ENCODE measurements around the gene GSTT4. TPM values are rescaled to one million over a fixed set of nuclear protein-coding genes. Genes with fewer than 3 reads are reported as not detected.
"Not testable (repeated sequence)": the region's sequence is repeated elsewhere in the genome, so short reads cannot be mapped to it uniquely, and the experiment has no call there.

GSTT4 gene
- total and polyA plus RNA-seq, 4 experiments from 2014 or later = not detected

GRCh38 chr22:23993581-23994177, 11.6 kb downstream of the GSTT4 start:
- H3K27me3 Mint-ChIP-seq; H3K27me3 ChIP-seq (ENCODE audit: insufficient read depth, low read length); H3K4me1 ChIP-seq (ENCODE audit: insufficient read depth, low read length); DNase-seq; H3K9me3 Mint-ChIP-seq; intact Hi-C loops (cut with micrococcal nuclease); H3K9me3 ChIP-seq (ENCODE audit: control insufficient read depth in 1 of 2, low read length in 2 of 2); H3K4me1 Mint-ChIP-seq; H3K27ac ChIP-seq (ENCODE audit: low read depth, low read length); H3K4me3 Mint-ChIP-seq; H3K36me3 Mint-ChIP-seq; CTCF ChIA-PET (ENCODE audit: partially characterized antibody); POLR2A ChIA-PET (ENCODE audit: partially characterized antibody); H3K36me3 ChIP-seq (ENCODE audit: insufficient read depth, low read length); H3K4me3 ChIP-seq (ENCODE audit: low read length in 2 of 2); H3K27ac Mint-ChIP-seq: not testable (repeated sequence)

GRCh38 chr22:23993080-23993479, 12.2 kb downstream of the GSTT4 start:
- DNase-seq; H3K4me3 Mint-ChIP-seq; POLR2A ChIA-PET (ENCODE audit: partially characterized antibody); H3K27ac ChIP-seq (ENCODE audit: low read depth, low read length); H3K27me3 ChIP-seq (ENCODE audit: insufficient read depth, low read length); H3K27ac Mint-ChIP-seq; H3K27me3 Mint-ChIP-seq; H3K4me1 ChIP-seq (ENCODE audit: insufficient read depth, low read length); intact Hi-C loops (cut with micrococcal nuclease); H3K9me3 ChIP-seq (ENCODE audit: control insufficient read depth in 1 of 2, low read length in 2 of 2); H3K36me3 Mint-ChIP-seq; H3K4me1 Mint-ChIP-seq; CTCF ChIA-PET (ENCODE audit: partially characterized antibody); H3K9me3 Mint-ChIP-seq; H3K4me3 ChIP-seq (ENCODE audit: low read length in 2 of 2); H3K36me3 ChIP-seq (ENCODE audit: insufficient read depth, low read length): not testable (repeated sequence)

- intact Hi-C loops (cut with micrococcal nuclease) = loop anchor here (10.0 kb wide), 1 partner anchor 535 kb away; no protein-coding TSS in a partner anchor
- H3K36me3 Mint-ChIP-seq; H3K4me1 Mint-ChIP-seq; CTCF ChIA-PET (ENCODE audit: partially characterized antibody); H3K27me3 Mint-ChIP-seq; H3K27me3 ChIP-seq (ENCODE audit: insufficient read depth, low read length); H3K4me1 ChIP-seq (ENCODE audit: insufficient read depth, low read length); H3K4me3 ChIP-seq (ENCODE audit: low read length in 2 of 2); H3K27ac ChIP-seq (ENCODE audit: low read depth, low read length); H3K36me3 ChIP-seq (ENCODE audit: insufficient read depth, low read length); POLR2A ChIA-PET (ENCODE audit: partially characterized antibody); H3K4me3 Mint-ChIP-seq; H3K27ac Mint-ChIP-seq; DNase-seq; H3K9me3 Mint-ChIP-seq; H3K9me3 ChIP-seq (ENCODE audit: control insufficient read depth in 1 of 2, low read length in 2 of 2): not testable (repeated sequence)
Observed at GRCh38 chr22:23989583-23990244, 15.5 kb downstream of the GSTT4 start.

DNA sequence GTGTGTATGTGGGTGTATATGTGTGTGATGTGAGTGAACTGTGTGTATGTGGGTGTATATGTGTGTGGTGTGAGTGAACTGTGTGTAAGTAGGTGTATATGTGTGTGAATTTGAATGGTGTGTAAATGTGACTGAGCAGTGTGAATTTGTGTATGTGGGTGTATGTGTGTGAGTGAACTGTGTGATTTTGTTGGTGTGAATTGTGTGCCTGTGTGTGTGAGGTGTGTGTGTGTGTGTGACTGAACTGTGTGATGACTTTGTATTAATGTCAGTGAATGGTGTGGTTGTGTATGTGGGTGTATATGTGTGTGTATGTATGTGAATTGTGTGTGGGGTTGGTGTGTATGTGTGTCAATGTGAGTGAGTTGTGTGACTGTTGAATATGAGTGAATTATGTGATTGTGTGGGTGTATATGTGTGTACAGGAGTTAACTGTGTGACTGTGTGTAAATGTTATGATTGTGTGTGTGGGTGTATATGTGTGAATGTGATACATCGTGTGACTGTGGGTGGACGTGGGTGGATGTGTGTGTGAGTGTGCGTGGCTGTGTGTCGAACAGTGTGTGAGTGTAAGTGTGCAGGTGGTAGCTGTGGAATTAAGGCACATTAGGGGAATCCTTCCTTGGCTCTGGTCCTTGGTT, 18.6 kb downstream of the GSTT4 start:
- POLR2A ChIA-PET (ENCODE audit: partially characterized antibody); H3K9me3 ChIP-seq (ENCODE audit: control insufficient read depth in 1 of 2, low read length in 2 of 2); CTCF ChIA-PET (ENCODE audit: partially characterized antibody); H3K27ac ChIP-seq (ENCODE audit: low read depth, low read length); H3K4me3 Mint-ChIP-seq; H3K4me1 ChIP-seq (ENCODE audit: insufficient read depth, low read length); H3K36me3 ChIP-seq (ENCODE audit: insufficient read depth, low read length); DNase-seq; H3K27me3 ChIP-seq (ENCODE audit: insufficient read depth, low read length); H3K4me1 Mint-ChIP-seq; H3K27me3 Mint-ChIP-seq; H3K36me3 Mint-ChIP-seq; H3K4me3 ChIP-seq (ENCODE audit: low read length in 2 of 2); H3K9me3 Mint-ChIP-seq: not testable (repeated sequence)
- intact Hi-C loops (cut with micrococcal nuclease) = loop anchor here (10.0 kb wide), 1 partner anchor 538 kb away; no protein-coding TSS in a partner anchor
- peak overlapping the region in 1 of 7 donors; percentile 76 for H3K27ac Mint-ChIP-seq

DNA sequence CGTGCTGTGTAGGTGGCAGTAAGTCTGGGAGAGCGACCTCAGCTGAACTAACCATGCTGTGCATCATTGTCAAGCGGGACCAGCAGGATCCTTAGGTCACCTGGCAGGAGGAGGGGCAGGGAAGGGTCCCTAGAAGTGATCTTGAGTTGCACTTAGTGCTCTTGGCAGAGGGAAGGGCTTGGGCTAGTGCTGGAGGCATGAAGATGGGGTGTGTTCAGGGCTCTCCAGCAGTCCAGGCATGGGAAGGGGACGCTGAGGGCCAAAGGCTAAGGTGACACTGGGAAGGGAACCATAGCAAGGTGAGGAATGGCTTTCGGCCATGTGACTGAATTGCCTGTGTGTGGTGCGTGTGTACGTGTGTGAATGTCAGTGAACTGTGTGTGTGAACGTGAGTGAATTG, 19.2 kb downstream of the GSTT4 start:
- H3K4me1 ChIP-seq (ENCODE audit: insufficient read depth, low read length); H3K4me3 ChIP-seq (ENCODE audit: low read length in 2 of 2); H3K9me3 ChIP-seq (ENCODE audit: control insufficient read depth in 1 of 2, low read length in 2 of 2); H3K9me3 Mint-ChIP-seq; H3K27ac ChIP-seq (ENCODE audit: low read depth, low read length); POLR2A ChIA-PET (ENCODE audit: partially characterized antibody); H3K4me3 Mint-ChIP-seq; H3K4me1 Mint-ChIP-seq; H3K27me3 ChIP-seq (ENCODE audit: insufficient read depth, low read length); CTCF ChIA-PET (ENCODE audit: partially characterized antibody); H3K36me3 ChIP-seq (ENCODE audit: insufficient read depth, low read length); H3K27ac Mint-ChIP-seq; H3K27me3 Mint-ChIP-seq; DNase-seq; H3K36me3 Mint-ChIP-seq: not testable (repeated sequence)
- intact Hi-C loops (cut with micrococcal nuclease) = loop anchor here (10.0 kb wide), 1 partner anchor 539 kb away; no protein-coding TSS in a partner anchor

DNA sequence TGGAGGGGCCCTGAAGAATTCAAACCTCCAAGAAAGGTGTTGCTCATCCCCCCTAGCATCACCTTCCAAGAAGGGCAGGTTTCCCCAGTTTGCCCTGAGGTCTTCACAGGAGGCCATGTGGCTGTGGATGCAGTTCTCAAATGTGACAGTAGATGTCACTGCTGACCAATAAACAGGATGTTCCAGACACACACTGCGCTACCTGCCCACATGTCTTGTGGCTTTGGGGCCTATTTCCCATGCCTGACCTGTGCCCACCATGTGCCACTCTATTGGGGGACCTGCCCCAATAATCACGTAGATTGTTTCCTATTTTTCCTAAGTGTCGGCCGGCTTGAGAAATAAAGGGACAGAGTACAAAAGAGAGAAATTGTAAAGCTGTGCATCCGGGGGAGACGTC, 20.8 kb downstream of the GSTT4 start:
- H3K27ac ChIP-seq (ENCODE audit: low read depth, low read length) = no peak overlapping the region
- no peaks in the 10 kb centered on the region for H3K27me3 ChIP-seq (ENCODE audit: insufficient read depth, low read length)
- H3K4me3 ChIP-seq (ENCODE audit: low read length in 2 of 2) = no peak overlapping the region
- no peaks in the 10 kb centered on the region for H3K4me1 ChIP-seq (ENCODE audit: insufficient read depth, low read length)
- H3K27ac Mint-ChIP-seq = no peak overlapping the region
- H3K4me3 Mint-ChIP-seq = no peak overlapping the region
- H3K36me3 ChIP-seq (ENCODE audit: insufficient read depth, low read length) = no peaks in the 10 kb centered on the region
- H3K36me3 Mint-ChIP-seq = no peaks in the 10 kb centered on the region
- no peaks in the 10 kb centered on the region for H3K9me3 ChIP-seq (ENCODE audit: control insufficient read depth in 1 of 2, low read length in 2 of 2)
- ChIA-PET CTCF (ENCODE audit: partially characterized antibody) (no interaction called here), POLR2A (ENCODE audit: partially characterized antibody) (no interaction called here)
- peaks cover 0 to 4% (median under 1%) of the 10 kb centered on the region in 4 donors for H3K4me1 Mint-ChIP-seq
- peaks cover 0 to 1% of the 10 kb centered on the region in 2 donors for H3K27me3 Mint-ChIP-seq
- peaks cover 0 to 1% (median 0%) of the 10 kb centered on the region in 8 donors for H3K9me3 Mint-ChIP-seq
- intact Hi-C loops (cut with micrococcal nuclease) = loop anchor here (10.0 kb wide), 1 partner anchor 540 kb away; no protein-coding TSS in a partner anchor
- DNase-seq = peak in 4 of 5 donors; percentile 27 to 66 (median 46)

DNA sequence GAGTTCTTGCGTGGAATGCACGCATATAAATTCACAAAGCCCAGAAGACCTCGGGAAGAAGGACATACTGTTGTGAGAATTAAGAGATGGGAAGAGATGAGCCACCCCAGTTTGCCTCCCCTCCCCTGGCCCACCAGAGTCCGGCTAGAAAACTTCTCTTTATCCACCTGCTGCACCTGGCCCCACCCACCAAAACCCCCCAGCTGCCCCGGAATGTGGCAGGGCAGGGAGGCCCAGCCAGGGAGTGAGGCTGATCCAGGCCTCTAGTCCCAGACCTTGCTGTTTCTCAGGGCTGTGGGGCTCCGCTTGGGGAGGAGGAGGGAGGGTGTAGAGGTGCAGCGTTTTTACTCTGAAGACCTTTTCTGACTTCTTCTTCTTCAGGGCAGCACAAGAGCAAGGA, 24.7 kb downstream of the GSTT4 start:
- H3K9me3 Mint-ChIP-seq; H3K4me1 Mint-ChIP-seq; H3K27ac Mint-ChIP-seq; CTCF ChIA-PET (ENCODE audit: partially characterized antibody); H3K27me3 ChIP-seq (ENCODE audit: insufficient read depth, low read length); H3K4me3 Mint-ChIP-seq; H3K27me3 Mint-ChIP-seq; H3K36me3 Mint-ChIP-seq; H3K4me3 ChIP-seq (ENCODE audit: low read length in 2 of 2); H3K36me3 ChIP-seq (ENCODE audit: insufficient read depth, low read length); POLR2A ChIA-PET (ENCODE audit: partially characterized antibody); H3K27ac ChIP-seq (ENCODE audit: low read depth, low read length); H3K9me3 ChIP-seq (ENCODE audit: control insufficient read depth in 1 of 2, low read length in 2 of 2); H3K4me1 ChIP-seq (ENCODE audit: insufficient read depth, low read length); DNase-seq: not testable (repeated sequence)
- intact Hi-C loops (cut with micrococcal nuclease) = loop anchor here (10.0 kb wide), 1 partner anchor 544 kb away; no protein-coding TSS in a partner anchor

Measured in CD4-positive, alpha-beta memory T cell (primary cell).